ENCODE measurements around the gene NUDT2.

DNA sequence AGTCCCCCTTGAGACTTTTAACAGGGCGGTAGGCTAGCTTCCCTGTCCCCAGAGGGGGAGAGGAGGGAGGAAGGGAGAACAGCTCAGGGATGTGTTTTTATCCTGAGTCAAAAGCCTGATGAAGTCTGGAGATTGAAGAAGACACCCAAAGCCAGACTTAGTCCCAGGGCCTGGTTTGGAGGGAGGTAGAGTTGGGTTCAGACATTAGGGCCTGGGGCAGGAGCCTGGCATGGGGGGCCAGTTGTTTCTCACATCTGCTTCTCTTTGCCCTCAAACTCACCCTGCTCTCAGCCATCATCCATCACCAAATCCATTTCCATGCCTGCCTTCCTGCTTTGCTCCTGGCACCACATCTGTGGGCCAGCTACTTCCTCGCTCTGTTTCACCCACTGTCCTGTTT is 44.4 kb downstream of the NUDT2 start:
- TF ChIP-seq, protein P1, sequence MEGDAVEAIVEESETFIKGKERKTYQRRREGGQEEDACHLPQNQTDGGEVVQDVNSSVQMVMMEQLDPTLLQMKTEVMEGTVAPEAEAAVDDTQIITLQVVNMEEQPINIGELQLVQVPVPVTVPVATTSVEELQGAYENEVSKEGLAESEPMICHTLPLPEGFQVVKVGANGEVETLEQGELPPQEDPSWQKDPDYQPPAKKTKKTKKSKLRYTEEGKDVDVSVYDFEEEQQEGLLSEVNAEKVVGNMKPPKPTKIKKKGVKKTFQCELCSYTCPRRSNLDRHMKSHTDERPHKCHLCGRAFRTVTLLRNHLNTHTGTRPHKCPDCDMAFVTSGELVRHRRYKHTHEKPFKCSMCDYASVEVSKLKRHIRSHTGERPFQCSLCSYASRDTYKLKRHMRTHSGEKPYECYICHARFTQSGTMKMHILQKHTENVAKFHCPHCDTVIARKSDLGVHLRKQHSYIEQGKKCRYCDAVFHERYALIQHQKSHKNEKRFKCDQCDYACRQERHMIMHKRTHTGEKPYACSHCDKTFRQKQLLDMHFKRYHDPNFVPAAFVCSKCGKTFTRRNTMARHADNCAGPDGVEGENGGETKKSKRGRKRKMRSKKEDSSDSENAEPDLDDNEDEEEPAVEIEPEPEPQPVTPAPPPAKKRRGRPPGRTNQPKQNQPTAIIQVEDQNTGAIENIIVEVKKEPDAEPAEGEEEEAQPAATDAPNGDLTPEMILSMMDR (IDR thresholded peaks at IDR 0.05; ENCODE audit: low read depth, low read length, poor library complexity, severe bottlenecking), result no peak
- no peak for TF ChIP-seq EZH2phosphoT487 (IDR thresholded peaks at IDR 0.05; ENCODE audit: borderline replicate concordance, low read length)

Measured in DOHH2 (cell line).